GM19324 (cell line): Measurements from ENCODE around the gene FBXL22.

Experiments used
- ATAC-seq: cut with Tn5 transposase; IDR thresholded peaks from one replicate; pipeline ENCODE4 v1.9.1; 2021; ENCODE audit warnings: mild to moderate bottlenecking, moderate library complexity; ENCODE audit not compliant: unreplicated experiment, low FRiP score

FBXL22 gene, protein sequence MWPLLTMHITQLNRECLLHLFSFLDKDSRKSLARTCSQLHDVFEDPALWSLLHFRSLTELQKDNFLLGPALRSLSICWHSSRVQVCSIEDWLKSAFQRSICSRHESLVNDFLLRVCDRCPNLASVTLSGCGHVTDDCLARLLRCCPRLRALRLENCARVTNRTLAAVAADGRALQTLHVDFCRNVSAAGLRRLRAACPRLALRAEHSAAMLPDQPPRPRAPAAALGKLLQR

DNA sequence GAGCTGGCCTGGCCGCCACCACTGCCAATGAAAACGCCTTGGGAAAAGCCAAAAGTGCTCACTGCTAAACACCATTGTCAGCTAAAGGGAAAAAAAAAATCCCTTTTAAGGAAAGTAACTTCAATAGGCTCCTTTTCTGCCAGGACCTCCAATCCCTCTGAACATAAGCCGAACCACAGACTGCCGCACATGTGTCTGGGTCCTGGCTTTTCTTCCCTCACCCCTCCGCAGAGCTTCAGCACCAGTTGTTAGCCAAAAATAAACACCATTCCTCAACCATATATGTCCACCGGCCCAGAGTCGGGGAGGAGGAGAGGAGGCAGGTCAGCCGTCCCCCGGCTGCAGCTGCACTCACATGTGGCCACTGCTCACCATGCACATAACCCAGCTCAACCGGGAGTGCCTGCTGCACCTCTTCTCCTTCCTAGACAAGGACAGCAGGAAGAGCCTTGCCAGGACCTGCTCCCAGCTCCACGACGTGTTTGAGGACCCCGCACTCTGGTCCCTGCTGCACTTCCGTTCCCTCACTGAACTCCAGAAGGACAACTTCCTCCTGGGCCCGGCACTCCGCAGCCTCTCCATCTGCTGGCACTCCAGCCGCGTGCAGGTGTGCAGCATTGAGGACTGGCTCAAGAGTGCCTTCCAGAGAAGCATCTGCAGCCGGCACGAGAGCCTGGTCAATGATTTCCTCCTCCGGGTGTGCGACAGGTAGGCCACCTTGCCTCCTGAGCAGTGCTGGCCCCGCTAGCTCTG, at the start of gene FBXL22:
TSS of gene FBXL22 (plus strand) at position 350 of the 753 bp plus-strand sequence. CDS start at position 356, 6 bp downstream.
- ATAC-seq = no peak

DNA sequence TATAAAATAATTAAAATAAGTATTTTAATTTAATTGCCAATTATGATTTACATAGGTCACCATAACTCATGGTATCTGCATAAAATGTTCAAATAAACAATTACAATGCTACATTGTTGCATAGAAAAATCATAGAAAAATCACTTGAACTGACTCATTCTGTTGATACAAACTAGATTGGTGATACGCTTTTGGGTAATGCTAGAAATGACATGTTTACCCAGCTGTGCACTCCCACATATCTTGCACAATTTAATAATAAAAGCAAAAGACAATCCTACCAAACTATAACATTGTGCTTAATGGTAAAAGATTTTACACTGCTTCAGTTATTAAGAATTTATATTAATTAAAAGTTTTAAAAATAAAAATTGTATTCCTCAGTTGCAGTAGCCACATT, 45.8 kb upstream of the FBXL22 start:
- ATAC-seq = no peak

DNA sequence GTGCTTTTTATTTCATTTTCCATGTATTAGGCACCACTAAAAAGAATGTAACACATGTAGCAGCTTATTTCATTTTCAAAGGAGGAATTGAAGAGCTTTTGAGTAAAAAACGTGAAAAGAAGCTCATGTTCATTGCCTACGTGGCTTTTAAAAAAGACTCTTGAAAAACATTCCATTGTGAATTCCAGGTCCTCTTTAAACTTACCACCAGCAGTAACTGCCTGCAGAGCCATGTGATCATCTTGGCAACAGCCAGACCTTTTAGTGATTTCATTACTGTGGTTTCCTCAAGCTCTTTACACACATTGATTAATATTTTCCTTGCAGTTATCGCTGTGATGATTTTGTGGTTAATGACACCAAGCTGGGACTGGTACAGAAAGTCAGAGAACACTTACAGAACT, 43.8 kb upstream of the FBXL22 start:
- no peak for ATAC-seq

DNA sequence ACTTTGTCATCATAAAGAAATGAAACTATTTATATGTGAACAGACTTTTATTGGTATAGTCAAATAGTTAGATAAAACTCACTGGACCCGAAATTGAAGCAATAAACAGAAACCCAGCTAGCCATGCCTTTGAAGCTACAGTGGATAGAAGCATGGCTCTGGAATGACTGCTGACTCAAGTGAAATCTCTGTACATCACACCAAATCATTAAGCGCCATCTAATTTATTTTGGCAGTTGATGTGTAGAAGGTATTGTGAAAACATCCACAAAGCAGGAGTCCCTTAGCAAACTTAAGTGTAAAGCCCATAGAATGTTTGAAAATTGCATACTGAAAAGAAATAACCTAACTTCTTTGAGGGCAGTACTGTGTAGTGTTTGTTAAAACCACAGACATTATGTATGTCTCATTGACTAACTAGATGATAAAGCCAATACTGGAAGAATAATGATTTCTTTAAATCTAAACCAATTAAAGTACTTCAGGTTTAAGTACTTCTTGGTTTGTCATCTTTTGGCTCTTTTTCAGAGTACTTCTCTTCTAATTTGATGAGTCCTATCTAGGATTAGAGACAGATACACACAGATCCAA, 42.8 kb upstream of the FBXL22 start:
- ATAC-seq = no peak

DNA sequence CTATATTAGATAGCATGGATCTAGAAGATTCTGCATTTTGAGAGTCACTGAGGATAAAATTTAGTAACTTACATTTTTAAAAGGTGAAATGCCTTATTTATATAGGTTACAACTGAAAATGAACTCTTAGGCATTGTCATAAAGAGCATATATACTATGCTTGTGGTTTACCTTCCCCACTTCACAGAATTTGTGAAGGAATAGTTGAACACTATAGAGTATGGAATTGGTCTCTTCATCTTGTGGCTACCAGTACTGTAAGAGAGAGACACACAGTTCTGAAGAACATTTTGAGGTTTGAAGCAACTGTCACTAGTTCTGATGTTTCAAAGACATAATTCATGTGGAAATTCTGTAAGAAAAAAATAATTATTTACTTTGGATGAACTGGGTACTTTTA, 41.7 kb upstream of the FBXL22 start:
- no peak for ATAC-seq

DNA sequence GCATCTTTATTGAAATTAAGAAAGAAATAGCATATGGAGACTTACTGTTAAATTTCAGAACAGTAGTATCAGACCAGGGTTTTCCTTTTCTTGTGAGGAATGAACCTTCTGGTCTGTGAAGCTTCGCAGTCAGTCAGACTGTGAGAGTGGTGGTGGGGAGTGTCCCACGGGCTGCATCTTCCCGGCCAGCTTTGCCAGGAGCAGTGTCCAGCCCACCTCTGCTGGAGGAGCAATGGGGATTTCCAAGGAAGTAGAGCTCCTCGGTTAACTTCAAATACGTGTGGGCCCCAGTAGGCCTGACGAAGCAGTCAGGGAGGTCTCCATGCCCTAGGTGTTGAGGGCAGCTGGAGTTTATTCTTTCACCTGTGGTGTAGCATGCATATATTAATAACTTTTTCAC, 40.9 kb upstream of the FBXL22 start:
- ATAC-seq = no peak

DNA sequence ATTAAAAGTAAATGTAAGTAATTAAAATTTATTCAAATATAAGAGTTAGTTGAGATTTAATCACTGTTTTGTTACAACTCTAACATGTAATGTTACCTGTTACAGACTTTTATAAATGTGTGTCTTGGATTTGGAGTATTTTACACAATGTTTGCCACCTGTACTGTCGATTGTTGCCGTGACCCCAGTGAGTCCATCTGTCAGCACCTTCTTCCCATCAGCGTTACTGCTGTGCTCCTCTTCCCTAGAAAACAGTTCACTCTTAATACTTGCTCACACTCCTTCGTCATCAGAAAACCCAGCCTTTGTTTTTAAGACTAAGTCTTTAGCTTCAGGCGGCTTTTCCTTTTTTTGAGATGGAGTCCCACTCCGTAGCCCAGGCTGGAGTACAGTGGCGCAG, 40.5 kb upstream of the FBXL22 start:
- ATAC-seq = no peak

DNA sequence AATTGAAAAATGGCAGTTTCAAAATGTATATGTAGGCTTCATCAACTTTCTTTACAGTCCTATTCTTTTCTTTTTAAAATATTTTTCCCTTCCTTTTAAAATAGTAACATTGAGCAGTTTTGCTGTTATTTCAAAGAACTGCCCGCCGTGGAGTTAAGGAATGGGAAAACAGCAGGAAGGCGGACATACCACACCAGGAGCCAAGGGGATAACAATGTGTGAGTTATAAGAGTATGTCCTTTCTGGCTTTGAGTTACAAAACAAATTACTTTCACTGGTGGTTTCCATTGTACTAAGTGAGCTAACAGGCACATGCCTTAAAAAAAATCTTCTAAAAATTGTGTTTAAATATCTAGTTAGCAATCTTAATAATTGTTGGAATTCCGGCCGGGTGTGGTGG, 37.4 kb upstream of the FBXL22 start:
- no peak for ATAC-seq

DNA sequence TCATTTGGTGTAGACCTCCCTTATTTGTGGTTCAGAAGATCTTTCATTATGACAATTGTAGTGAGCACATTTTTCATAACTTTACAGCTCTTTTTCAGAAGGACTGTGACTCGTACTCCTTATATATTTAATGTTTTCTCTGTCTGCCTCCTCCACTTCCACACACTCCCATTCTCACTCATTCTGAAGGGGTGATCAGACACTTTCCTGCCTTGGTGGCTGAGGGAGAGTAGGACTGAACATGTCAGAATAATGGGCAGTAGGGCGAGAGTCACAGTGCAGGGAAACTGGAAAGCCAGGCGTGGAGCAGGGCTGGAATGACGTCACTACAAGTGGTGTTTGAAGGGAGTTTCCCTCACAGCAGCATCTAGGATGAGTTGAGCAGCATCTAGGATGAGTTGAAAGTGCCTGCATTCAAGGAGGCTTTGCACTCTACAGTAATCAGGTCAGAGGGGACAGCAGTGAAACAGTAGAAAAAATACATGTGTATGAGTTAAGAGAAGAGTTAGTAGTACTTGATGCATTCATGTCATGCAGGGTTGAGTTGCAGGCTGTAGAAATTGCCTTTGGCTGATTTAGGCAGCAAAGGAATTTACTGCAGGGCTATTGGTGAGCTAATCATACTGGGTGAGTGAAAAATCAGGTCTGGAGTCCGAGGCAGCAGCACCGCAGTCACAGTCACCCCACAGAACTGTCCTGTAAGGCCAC, 36.3 kb upstream of the FBXL22 start:
- no peak for ATAC-seq

DNA sequence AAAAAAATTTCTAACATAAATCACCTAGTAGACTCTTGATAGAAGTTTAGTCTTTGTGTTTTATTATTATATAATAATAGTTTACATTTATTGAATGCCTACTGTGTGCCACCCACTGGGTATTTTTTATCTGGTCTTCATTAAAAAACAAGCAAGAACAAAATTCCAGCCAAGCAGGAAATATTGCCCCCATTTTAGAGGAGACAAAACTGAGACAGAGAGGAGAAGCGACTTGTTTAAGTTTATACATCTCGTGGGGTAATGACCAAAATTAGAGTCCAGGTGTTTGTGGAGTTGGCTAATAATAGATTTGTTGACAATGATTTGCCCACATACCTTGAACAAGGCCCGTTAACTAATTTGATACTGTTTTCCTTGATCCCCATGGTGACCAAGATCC, 33.1 kb upstream of the FBXL22 start:
- ATAC-seq = no peak

DNA sequence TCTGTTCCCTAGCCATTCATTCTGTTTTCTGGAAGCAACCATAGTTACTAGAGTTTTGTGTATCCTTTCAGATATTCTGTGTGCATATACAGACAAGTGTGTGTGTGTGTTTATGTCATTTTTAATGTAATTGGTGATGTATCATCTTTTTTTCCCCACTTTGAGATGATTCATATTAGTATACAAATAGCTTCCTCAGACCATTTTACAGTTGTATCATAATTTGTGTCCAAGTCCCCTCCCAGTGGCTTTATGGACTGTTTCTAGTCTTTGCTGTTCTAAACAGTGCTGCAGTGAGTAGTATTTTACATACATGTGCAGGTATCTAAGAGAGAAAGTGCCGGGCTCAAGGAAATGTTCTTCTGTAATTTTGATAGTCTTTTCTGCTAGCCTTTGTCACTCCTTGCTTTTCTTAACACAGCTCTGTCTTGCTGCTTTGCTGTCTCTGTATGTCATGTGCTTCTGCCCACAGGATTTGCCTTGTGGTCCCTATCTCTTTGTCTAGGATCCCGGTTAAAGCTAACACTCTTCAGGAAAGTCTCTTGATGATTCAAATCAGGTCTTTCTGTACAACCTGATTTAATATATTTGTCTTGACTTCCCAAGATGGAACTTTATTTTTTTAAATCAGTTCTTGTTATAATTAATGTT, 31.5 kb upstream of the FBXL22 start:
- ATAC-seq = no peak

DNA sequence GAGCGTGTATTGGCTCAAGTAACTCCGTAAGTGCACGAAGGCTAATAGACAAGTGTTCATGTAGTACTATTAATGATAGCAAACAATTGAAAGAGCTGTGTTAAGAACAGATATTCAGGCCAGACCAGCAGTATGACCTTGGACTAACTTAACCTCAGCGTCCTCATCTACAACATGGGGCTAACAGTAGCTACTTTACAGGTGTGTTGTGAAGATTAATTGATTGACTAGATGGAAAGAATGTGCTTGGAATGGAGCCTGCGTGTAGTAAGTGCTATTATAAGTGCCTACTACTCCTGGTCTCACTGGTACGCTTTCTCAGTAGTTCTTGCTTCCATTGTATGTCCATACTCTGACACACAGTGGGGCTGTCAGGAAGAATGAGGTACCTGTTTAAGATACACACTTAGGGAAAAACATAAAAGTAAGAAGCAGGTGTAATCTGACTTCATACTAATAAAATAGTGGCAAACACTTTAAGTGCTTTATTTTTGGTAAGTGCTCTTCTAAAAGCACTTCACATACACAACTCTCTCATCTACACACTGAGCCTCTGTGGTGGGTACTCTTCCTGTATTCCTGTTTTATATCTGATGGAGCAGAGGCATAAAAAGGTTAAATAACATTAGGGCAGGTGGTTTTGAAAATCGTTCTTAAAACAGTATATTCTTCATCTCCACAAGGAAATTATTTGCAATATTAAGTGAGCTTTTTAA, 24.3 kb upstream of the FBXL22 start:
- ATAC-seq = no peak

DNA sequence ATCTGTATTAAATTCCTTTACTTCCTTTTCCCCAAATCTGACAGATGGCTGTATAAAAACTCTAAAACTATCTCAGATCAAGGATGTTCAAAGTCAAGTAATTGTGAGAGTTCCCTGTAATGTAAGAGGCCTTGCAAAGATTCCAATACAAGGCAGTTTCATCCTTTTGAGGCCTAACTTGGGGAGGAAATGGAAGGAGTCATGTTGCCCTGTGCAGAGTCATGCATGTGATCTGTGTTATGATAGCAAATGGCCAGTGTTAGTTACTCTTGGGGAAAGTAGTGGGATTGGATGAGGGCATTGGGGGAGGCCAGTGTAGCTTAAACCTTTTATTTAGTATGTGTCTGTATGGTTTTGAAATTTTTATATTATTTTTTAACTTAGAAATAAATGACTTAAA, 23.7 kb upstream of the FBXL22 start:
- no peak for ATAC-seq

DNA sequence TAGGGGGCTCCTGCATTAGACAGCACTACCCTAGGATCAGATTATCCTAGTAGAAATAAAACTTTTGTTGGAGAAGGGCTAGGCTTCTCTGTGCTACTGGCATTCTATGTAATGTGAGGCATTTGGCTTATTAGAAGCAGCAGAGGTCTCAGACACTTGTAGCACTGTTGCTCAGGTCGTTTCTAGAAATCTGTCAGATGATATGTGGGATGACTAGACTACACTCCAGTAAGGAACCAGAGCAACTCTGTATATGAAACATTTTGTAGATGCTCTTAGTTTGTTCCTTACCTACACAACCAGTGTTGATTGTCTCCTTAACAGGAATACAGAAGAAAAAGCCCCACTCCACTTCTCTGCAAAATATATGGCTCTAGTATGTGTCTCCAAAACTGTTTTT, 21.9 kb upstream of the FBXL22 start:
- no peak for ATAC-seq

DNA sequence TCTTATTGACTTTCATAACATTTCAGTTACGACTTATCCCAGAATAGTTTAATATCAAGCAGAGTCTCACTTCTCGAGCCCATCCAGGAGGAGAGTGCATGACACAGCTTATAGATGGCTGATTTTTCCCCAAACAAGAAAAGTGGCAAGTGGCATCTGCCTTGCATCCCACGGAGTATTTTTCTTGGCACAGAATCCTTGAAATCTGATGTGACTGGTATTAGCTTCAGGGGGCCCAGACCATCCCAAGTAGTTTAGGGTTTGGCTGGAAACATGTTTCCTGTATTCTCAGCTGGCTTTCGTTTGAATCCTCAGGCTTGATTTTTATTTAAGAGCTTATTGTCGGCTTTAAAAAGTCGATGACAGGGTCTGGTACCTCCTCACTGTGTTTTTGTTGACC, 20.7 kb upstream of the FBXL22 start:
- no peak for ATAC-seq

DNA sequence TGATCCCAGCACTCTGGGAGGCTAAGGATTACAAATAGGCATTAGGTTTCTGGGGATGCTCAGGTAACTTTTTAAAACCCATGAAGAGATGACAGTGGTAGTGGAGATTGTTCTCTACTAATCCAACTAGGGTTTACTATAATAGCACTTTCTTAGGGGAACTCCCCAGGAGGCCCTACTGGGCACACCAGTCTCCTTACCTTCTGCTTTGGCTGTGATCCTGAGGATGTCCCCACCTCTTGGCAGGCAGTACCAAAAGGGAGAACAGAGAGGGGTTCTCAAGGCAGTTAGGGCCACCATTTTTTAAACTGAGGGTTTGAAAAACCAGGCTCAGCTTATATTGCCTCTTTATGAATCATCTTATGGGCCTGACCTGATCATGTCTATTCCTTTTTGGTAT, 15.0 kb upstream of the FBXL22 start:
- no peak for ATAC-seq

DNA sequence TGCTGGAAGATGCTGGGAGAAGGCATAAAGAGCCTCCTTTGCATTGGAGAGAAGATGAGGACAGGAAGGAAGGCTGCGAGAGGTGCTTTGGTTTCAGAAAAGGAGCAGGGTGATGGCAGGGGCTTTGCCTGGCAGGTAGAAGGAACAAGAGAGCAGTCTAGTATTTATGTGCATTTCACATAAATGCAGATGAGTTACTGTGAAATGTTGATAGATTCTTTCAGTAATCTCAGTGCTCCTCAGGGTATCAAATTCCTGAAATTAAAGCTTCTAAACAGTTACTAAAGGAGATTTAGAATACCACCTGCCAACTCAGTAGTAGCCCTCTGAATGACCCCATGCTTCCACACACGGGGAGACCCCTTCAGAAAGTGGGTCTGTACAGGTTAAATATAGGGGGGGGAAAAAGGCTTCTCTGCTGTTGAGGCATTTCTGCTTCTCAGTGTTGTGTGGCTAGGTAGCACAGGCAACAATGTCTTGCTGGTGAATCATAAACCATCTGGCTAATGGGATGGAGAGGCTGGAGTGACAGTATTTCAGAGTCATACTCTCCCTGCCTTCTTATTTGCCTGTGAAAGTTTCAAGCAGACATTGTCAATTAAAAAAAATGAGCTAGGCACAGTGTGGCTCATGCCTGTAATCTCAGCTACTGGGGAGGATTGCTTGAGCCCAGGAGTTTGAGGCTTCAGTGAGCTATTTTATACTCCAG, 14.3 kb upstream of the FBXL22 start:
- ATAC-seq = no peak

DNA sequence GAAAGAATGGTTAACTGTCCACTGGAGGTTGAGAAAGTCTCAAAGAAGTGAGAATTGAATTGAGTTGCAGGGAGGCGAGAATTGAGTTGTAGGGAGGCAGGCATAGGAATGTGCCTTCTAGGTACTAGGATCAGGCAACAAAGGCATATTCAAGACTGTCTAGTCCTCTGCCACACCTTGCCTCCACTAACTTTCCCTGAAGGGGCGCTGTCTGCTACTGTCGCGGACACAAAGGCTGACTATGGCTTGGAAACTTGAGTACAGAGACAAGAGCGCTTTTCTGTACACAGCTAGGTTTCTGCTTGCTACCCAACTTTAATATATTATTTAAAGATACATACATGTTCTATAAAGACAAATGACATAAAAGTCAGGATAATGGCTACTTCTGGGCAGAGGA, 10.4 kb upstream of the FBXL22 start:
- no peak for ATAC-seq

DNA sequence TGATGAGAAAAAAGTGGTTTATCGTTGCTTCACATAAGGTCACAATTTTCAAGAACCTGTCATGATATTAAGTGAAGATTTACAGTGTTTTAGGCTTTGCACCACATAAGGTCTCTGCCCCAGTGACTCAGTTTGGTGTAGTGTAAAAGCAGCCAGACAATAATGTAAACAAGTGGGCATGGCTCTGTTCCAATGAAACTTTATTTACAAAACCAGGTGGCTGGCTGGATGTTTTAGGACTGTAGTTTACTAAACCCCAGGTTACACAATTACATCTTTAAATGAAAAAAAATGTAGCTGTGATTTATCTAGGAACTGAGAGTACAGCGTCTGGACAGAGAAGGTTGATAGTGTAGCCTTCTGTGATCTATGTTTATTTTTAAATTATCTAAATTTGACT, 9.7 kb upstream of the FBXL22 start:
- ATAC-seq = no peak

DNA sequence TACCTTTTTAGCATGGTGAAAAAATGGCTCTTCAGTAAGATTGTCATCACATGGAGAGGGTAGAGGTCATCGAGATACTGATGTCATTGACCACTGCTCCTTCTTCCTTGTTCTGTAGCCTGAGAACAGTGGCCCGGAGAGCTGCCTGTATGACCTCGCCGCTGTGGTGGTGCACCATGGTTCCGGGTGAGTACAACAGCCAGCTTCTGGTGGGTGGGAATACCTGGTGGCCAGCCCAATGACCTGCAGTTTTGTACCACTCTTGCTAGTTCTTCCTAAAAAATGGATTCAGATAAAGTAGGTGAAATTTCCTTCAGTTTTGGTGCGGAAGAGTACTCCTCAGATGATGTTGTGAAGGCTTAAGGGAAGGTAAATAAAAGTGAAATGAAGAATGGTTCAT, 8.4 kb upstream of the FBXL22 start:
- no peak for ATAC-seq
